HG03039 (cell line): ENCODE data around the gene NCKAP1.
"Not testable (repeated sequence)": the region's sequence is repeated elsewhere in the genome, so short reads cannot be mapped to it uniquely, and the experiment has no call there.

Experiments
- ATAC-seq: cut with Tn5 transposase; IDR thresholded peaks from one replicate; pipeline ENCODE4 v1.9.1; 2021; ENCODE audit warnings: mild to moderate bottlenecking, moderate library complexity; ENCODE audit not compliant: unreplicated experiment

Gene NCKAP1

GRCh38 chr2:182915369-182916326, 122.6 kb downstream of the NCKAP1 start:
- ATAC-seq, result no peak

GRCh38 chr2:182914852-182915251, 123.4 kb downstream of the NCKAP1 start:
- ATAC-seq, result no peak

DNA sequence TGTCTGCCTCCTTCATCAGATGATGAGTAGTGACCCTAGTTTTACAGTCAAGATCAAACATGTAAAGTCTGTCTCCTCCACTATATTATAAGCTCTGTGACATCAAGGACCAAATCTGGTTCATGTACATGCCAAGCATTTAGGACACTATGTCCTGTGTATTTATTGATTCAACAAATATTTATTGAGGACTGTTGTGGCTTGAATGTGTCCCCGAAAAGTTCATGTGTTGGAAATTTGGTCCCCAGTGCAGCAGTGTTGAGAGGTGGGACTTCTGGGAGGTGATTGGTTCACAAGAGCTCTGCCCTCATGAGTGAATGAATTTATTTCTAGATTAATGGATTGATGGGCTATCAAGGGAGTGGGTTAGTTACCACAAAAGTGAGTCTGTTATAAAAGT, 125.2 kb downstream of the NCKAP1 start:
- ATAC-seq, result no peak

GRCh38 chr2:182912518-182912915, 125.7 kb downstream of the NCKAP1 start:
- ATAC-seq, result no peak

DNA sequence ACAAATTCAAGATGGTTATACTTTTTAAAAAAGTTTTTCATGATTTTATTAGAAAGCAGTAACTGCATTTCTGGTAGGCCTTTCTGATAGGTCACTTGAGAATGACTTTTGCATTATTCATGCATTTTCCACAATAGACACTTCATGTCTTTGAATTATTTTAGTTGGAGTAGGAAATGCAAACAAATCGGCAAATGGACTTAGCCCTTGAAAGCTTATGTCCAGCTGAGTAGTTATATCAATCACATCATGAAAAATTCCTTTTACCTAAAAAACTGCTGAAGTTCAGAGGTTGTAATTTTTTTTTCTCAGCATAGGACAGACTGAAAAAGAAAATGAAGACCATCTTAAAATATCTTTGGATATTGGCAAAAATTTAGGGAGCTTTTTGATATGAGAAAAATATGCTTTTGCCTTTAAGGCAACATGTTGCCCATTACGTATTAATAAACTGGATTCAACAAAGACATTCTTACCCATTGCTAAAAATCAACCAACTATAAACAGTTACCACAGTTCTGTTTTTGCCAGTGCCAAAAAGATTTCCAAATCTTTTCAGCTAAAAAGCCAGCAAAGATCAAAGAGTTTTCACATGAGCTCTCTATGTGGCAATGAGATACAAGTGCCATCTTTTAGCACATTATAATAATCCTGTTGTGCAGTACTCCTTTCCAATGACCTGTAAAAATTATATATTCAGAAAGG, 126.3 kb downstream of the NCKAP1 start:
- ATAC-seq, result no peak

GRCh38 chr2:182910965-182911364, 127.3 kb downstream of the NCKAP1 start:
- no peak for ATAC-seq

GRCh38 chr2:182907081-182907830, 131.0 kb downstream of the NCKAP1 start:
- ATAC-seq, result no peak

GRCh38 chr2:182906454-182906853, 131.8 kb downstream of the NCKAP1 start:
- ATAC-seq, result no peak

DNA sequence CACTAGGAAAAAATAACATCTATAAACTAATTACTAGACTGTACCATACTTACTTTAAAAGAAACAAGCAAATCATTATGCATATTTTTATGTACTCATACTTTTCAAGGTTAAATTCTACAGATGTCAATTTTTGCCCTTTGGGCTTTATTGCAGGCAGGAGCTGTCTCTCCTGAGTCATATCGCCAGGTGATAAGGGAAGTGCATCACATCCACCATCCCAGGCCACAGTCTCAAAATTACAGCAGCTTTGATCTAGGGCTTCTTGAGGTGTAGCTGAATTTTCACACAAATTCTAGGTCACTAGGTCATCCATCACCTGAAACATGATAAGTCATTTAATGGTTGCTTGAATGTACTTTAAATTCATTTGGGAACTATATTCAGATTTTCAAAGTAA, 133.4 kb downstream of the NCKAP1 start:
- no peak for ATAC-seq

GRCh38 chr2:182903566-182903965, 134.7 kb downstream of the NCKAP1 start:
- ATAC-seq, result no peak

- ATAC-seq, result no peak
These were observed 136.5 kb downstream of the NCKAP1 start for GRCh38 chr2:182901748-182902147.

GRCh38 chr2:182898718-182899117, 139.5 kb downstream of the NCKAP1 start:
- no peak for ATAC-seq

DNA sequence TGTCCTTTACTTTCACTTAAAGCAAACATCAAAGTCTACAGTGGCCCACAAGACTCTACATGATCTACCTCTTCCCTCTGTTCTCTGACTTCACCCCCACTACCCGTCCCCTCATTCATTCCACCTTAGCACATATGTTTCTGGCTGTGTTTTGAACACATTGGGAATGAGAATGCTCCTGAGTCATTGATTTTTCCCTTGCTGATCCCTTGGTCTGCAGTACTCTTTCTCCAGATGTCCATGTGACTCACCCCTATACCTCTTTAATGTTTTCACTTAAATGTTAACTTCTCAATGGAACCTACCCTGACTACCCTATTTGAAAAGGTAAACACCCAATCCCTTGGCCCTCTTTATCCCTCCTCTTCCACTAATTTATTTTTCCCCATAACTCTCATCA, 141.1 kb downstream of the NCKAP1 start:
- ATAC-seq, result no peak

- ATAC-seq, result no peak
These were observed 142.5 kb downstream of the NCKAP1 start for GRCh38 chr2:182895798-182896197.

- ATAC-seq, result no peak
These were observed 143.1 kb downstream of the NCKAP1 start for GRCh38 chr2:182895169-182895568.

GRCh38 chr2:182894174-182894573, 144.1 kb downstream of the NCKAP1 start:
- no peak for ATAC-seq

DNA sequence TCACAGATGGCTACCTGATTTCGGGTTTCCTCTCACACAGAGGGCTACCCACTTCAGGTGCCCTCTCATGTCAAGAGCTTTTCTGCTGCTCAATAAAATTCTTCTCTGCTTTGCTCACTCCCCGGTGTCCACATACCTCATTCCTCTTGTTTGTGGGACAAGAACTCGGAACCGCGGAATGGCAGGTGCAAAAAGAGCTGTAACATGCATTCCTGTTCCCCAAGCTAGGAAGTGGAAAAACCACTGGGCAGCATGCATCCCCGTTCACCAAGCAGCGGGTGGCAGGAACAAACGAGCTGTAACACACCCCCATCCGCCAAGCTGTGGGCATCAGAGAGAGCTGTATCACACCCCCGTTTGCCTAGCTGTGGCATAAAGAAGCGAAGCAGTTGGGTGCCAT, 144.6 kb downstream of the NCKAP1 start:
- ATAC-seq, result no peak

DNA sequence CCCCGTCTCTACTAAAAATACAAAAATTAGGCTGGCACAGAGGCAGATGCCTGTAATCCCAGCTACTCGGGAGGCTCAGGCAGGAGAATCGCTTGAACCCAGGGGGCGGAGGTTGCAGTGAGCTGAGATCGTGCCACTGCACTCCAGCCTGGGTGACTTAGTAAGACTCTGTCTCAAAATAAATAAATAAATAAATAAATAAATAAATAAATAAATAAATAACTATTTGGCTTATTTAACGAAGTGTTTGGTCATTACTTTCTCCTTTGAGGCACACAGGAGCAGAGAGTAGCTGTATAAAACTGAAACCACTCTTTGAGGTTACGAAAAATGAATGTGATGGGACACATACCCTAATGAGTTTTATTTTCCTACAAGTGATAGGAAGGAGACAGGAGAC, 145.2 kb downstream of the NCKAP1 start:
- not testable (repeated sequence) for ATAC-seq

DNA sequence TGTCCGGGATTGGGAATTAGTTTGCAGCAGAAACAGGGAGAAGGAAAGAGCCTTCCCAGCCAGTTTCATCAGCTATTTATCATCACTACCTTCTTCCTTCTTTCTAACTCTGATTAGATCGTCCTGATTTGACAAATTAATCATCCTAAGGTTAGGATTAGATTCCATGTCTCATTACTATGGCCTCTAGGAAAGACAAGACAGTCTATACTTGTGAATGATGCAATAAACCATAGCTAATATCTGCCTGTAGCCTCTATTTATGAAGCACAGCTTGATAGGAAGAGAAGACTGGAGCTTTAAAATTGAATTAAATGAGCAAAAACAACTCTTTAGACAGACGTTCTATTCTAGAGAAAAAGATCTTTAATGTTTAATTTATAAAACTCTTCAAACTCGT, 146.6 kb downstream of the NCKAP1 start:
- no peak for ATAC-seq

GRCh38 chr2:182890773-182891378, 147.4 kb downstream of the NCKAP1 start:
- no peak for ATAC-seq

- ATAC-seq, result no peak
These were observed 148.0 kb downstream of the NCKAP1 start for GRCh38 chr2:182890305-182890704.
